Astrocyte (in vitro differentiated cells and primary cell): ENCODE results near the gene XAGE2. TPM values are rescaled to one million over a fixed set of nuclear protein-coding genes. Genes with fewer than 3 reads are reported as not detected.

Source experiments
- DNase-seq: peaks from one replicate; pipeline ENCODE4 v3.0.0-alpha.2; 2010; ENCODE audit warnings: low read depth
- FAIRE-seq: peaks from 2 replicates; lab custom pipeline; 2011; peaks lifted over from hg19 to GRCh38; lab: Jason Lieb, UNC
- H2AFZ ChIP-seq: 2 replicates; pipeline ENCODE4 v1.6.0; 2012; ENCODE audit warnings: low read depth, low read length, inconsistent platforms
- H3K27ac ChIP-seq: 2 replicates; pipeline ENCODE4 v1.5.1; 2011; ENCODE audit warnings: low read depth, low read length, inconsistent platforms
- H3K27me3 ChIP-seq: 2 replicates; pipeline ENCODE4 v1.6.0; 2011; ENCODE audit warnings: low read length, inconsistent platforms; ENCODE audit not compliant: insufficient read depth
- H3K36me3 ChIP-seq: 2 replicates; pipeline ENCODE4 v1.5.1; 2011; ENCODE audit warnings: low read length, inconsistent platforms; ENCODE audit not compliant: insufficient read depth
- H3K4me1 ChIP-seq: 2 replicates; pipeline ENCODE4 v1.5.1; 2011; ENCODE audit warnings: low read length, inconsistent platforms; ENCODE audit not compliant: insufficient read depth
- H3K4me2 ChIP-seq: 2 replicates; pipeline ENCODE4 v1.6.0; 2012; ENCODE audit warnings: low read length, inconsistent platforms
- H3K4me3 ChIP-seq: 2 replicates; pipeline ENCODE4 v1.5.1; 2011; ENCODE audit warnings: low read depth, mild to moderate bottlenecking, low read length, inconsistent platforms; ENCODE audit not compliant: insufficient read depth
- H3K79me2 ChIP-seq: 2 replicates; pipeline ENCODE4 v1.6.0; 2012; ENCODE audit warnings: mild to moderate bottlenecking, low read length, inconsistent platforms; ENCODE audit not compliant: insufficient read depth
- H3K9ac ChIP-seq: 2 replicates; pipeline ENCODE4 v1.6.0; 2012; ENCODE audit warnings: mild to moderate bottlenecking, low read length, inconsistent platforms
- H3K9me3 ChIP-seq: 2 replicates; pipeline ENCODE4 v1.5.1; 2012; ENCODE audit warnings: low read depth, mild to moderate bottlenecking, low read length, inconsistent platforms; ENCODE audit not compliant: insufficient read depth
- H4K20me1 ChIP-seq: 2 replicates; pipeline ENCODE4 v1.6.0; 2012; ENCODE audit warnings: low read length, inconsistent platforms; ENCODE audit not compliant: insufficient read depth
- H3K27ac Mint-ChIP-seq: one replicate; pipeline ENCODE4 v1.8.0; 2021; ENCODE audit warnings: mild to moderate bottlenecking, mixed read lengths; ENCODE audit not compliant: unreplicated experiment
- H3K27me3 Mint-ChIP-seq: one replicate; pipeline ENCODE4 v1.8.0; 2021; ENCODE audit warnings: low read depth, mixed read lengths; ENCODE audit not compliant: unreplicated experiment
- H3K36me3 Mint-ChIP-seq: one replicate; pipeline ENCODE4 v1.8.0; 2021; ENCODE audit warnings: low read depth, mixed read lengths; ENCODE audit not compliant: unreplicated experiment
- H3K4me1 Mint-ChIP-seq: one replicate; pipeline ENCODE4 v1.8.0; 2021; ENCODE audit warnings: low read depth, mixed read lengths; ENCODE audit not compliant: unreplicated experiment
- H3K4me3 Mint-ChIP-seq: one replicate; pipeline ENCODE4 v1.8.0; 2021; ENCODE audit warnings: mild to moderate bottlenecking, moderate library complexity, mixed read lengths; ENCODE audit not compliant: unreplicated experiment
- H3K9me3 Mint-ChIP-seq: one replicate; pipeline ENCODE4 v1.8.0; 2021; ENCODE audit warnings: mild to moderate bottlenecking, mixed read lengths; ENCODE audit not compliant: unreplicated experiment
- EZH2 ChIP-seq: IDR thresholded peaks from 2 replicates; pipeline ENCODE4 v1.6.1; 2012; ENCODE audit warnings: mild to moderate bottlenecking, low read length, inconsistent platforms; ENCODE audit not compliant: insufficient read depth
- total RNA-seq: library from RNA; stranded (reverse); gene quantifications from 2 replicates; pipeline ENCODE4 v1.2.1, GENCODE V29; 2021
- TF ChIP-seq, protein P1 (sequence below): IDR thresholded peaks from 2 replicates; pipeline ENCODE4 v1.5.1; 2011; ENCODE audit warnings: low read depth, mild to moderate bottlenecking, inconsistent platforms, low read length, moderate library complexity; ENCODE audit not compliant: insufficient read depth

Gene XAGE2
- total RNA-seq, 1 donor from 2014 or later, result not detected

DNA sequence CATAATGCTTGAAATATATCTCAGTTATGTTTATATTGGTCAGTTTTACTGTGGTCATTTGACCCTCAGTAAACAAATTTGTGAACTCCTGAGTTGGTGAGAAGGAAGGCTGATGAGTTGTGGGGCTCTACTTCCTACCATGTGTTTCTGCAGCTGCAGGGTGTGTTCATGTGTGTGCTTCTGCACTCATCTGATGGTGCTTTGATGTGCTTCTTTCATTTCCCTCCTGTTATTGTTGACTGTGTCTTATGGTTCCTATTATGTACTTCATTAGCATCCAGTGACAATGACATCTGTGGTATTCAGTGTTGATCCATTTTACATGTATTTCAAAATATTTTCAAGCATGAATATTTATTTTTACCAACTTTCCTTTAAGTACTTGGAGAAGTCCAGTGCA is 46.5 kb downstream of the XAGE2 start:
- Mint-ChIP-seq H3K4me1 (no peaks in the 10 kb centered on the region), H3K4me3 (no peak overlapping the region), H3K27ac (no peak overlapping the region), H3K27me3 (no peaks in the 10 kb centered on the region), H3K36me3 (no peaks in the 10 kb centered on the region), H3K9me3 (no peaks in the 10 kb centered on the region)
- Histone ChIP-seq H3K4me1 (no peaks in the 10 kb centered on the region), H3K9ac (no peak overlapping the region), H3K4me2 (no peak overlapping the region), H3K27ac (no peak overlapping the region), H3K79me2 (no peaks in the 10 kb centered on the region), H2AFZ (no peak overlapping the region), H3K27me3 (no peaks in the 10 kb centered on the region), H4K20me1 (no peaks in the 10 kb centered on the region), H3K4me3 (no peak overlapping the region), H3K36me3 (no peaks in the 10 kb centered on the region), H3K9me3 (no peaks in the 10 kb centered on the region)
- no peak for DNase-seq
- TF ChIP-seq, protein P1, sequence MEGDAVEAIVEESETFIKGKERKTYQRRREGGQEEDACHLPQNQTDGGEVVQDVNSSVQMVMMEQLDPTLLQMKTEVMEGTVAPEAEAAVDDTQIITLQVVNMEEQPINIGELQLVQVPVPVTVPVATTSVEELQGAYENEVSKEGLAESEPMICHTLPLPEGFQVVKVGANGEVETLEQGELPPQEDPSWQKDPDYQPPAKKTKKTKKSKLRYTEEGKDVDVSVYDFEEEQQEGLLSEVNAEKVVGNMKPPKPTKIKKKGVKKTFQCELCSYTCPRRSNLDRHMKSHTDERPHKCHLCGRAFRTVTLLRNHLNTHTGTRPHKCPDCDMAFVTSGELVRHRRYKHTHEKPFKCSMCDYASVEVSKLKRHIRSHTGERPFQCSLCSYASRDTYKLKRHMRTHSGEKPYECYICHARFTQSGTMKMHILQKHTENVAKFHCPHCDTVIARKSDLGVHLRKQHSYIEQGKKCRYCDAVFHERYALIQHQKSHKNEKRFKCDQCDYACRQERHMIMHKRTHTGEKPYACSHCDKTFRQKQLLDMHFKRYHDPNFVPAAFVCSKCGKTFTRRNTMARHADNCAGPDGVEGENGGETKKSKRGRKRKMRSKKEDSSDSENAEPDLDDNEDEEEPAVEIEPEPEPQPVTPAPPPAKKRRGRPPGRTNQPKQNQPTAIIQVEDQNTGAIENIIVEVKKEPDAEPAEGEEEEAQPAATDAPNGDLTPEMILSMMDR, result no peak
- TF ChIP-seq EZH2, result no peak
- peak; percentile 62 for FAIRE-seq

DNA sequence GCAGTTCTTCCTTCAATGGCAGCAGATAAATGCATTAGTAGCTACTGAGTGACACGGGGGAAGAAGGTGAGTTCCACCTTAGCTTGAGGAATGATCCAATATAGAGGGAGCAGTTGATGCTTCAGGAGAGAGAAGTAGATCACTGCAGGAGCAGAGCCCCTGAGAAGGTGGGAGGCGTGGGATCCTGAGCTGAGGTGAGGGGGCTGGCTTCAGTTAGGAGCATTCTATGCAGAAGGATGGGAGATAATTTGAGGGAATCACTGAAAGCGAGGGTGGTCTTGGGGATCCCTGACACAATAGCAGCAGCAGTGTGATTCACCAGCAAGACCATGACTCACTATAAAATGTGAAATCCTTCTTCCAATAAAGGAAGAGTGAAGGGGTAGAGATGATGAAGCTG is 48.0 kb downstream of the XAGE2 start:
- no peak for DNase-seq
- H3K9me3 Mint-ChIP-seq, result no peaks in the 10 kb centered on the region

DNA sequence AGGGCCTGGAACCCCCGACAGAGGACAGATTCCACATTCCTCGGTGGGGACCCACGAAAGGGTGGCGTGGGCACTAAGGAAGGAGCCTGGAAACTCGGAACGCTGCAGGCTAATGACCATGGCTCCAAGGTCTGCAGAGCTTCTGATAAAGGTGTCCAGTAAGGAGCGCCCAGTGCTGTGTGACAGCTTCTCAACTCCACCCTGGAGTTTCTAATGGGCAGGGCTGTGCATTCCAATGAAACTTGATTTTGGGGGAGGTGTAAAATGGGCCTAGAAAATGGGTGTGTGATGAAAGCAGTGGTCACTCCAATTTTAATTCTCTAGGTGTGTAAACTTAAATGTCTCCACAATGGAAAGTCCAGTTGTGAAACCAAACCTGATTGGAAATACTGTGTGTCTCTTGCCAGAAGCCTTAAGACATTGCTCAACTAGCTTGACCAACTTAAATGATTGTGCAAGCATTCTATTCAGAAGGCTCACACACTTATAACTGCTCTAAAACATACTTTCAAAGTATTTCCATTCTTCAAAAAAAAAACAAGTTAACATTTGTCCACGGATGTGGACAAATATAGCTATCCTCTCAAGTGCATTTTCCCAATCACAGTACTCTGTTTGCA is 52.1 kb downstream of the XAGE2 start:
- Histone ChIP-seq H3K4me2 (no peak overlapping the region), H3K4me1 (peaks cover 5% of the 10 kb centered on the region), H3K9me3 (no peaks in the 10 kb centered on the region), H3K4me3 (no peak overlapping the region), H3K79me2 (no peaks in the 10 kb centered on the region), H3K36me3 (no peaks in the 10 kb centered on the region), H3K27me3 (no peaks in the 10 kb centered on the region), H3K9ac (no peak overlapping the region), H2AFZ (no peak overlapping the region), H4K20me1 (no peaks in the 10 kb centered on the region), H3K27ac (no peak overlapping the region)
- no peaks in the 10 kb centered on the region for H3K9me3 Mint-ChIP-seq
- no peak for TF ChIP-seq EZH2
- TF ChIP-seq, protein P1, result no peak
- H3K4me1 Mint-ChIP-seq, result peaks cover 15% of the 10 kb centered on the region
- no peak overlapping the region for H3K27ac Mint-ChIP-seq
- no peak overlapping the region for H3K4me3 Mint-ChIP-seq
- no peak for DNase-seq
- H3K27me3 Mint-ChIP-seq, result no peaks in the 10 kb centered on the region
- H3K36me3 Mint-ChIP-seq, result no peaks in the 10 kb centered on the region
- peak; percentile 32 for FAIRE-seq

More for the DNA sequence above, 48.0 kb downstream of the XAGE2 start:
- no peak overlapping the region for H3K9ac ChIP-seq
- no peaks in the 10 kb centered on the region for H3K27me3 ChIP-seq
- Mint-ChIP-seq H3K27me3 (no peaks in the 10 kb centered on the region), H3K36me3 (no peaks in the 10 kb centered on the region), H3K4me3 (no peak overlapping the region), H3K27ac (no peak overlapping the region), H3K4me1 (no peaks in the 10 kb centered on the region)
- no peak overlapping the region for H3K4me2 ChIP-seq
- H3K4me1 ChIP-seq, result no peaks in the 10 kb centered on the region
- H3K36me3 ChIP-seq, result no peaks in the 10 kb centered on the region
- no peak overlapping the region for H2AFZ ChIP-seq
- H3K79me2 ChIP-seq, result no peaks in the 10 kb centered on the region
- peak; percentile 93 for FAIRE-seq
- H3K4me3 ChIP-seq, result no peak overlapping the region
- H4K20me1 ChIP-seq, result no peaks in the 10 kb centered on the region
- H3K9me3 ChIP-seq, result no peaks in the 10 kb centered on the region
- no peak for TF ChIP-seq EZH2
- TF ChIP-seq, protein P1, result no peak
- no peak overlapping the region for H3K27ac ChIP-seq
